ENCODE data around the gene TRMT2A.

TRMT2A gene

DNA sequence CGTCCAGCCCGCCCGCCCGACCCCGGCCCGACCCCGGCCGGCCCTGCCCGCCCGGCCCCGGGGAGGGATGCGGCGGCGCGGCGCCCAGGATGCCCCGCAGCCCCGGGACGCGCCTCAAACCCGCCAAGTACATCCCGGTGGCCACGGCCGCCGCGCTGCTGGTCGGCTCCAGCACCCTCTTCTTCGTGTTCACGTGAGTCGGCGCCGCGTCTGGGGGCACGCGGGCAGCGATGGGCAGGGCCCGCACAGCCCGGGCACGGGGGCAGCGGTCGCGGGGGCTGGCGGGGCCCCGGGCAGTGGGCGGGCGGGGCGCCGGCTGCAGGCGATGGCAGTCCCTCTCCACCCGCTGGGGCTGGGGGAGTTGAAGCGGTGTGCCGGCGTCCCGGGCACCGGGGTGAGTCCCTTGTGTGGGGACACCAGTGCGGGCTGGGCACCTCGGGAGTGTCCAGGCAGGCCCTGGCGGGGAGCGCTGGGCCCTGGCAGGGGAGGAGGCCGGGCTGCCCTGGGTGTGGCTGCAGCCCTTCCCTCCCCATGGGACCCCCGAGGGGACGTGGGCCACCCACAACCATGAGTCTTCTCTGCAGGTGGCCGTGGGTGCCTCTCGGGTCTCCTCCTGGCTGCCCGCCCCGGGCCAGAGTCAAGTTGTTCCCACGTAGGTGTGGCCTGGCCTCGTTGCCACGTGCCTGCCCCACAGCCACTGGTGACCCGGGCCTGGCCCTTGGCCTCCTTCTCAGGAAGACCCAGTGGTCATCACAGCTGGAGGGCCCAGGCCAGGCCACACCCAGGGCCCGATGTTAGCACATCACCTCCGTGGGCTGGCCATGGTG is 15.0 kb upstream of the TRMT2A start:
- TF ChIP-seq, protein P1, sequence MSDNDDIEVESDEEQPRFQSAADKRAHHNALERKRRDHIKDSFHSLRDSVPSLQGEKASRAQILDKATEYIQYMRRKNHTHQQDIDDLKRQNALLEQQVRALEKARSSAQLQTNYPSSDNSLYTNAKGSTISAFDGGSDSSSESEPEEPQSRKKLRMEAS (IDR thresholded peaks at IDR 0.05), result peak; percentile 89
- peak; percentile 60 for TF ChIP-seq USF1 (IDR thresholded peaks at IDR 0.05)
- no peak for TF ChIP-seq TEAD4 (IDR thresholded peaks at IDR 0.05)
- no peak for TF ChIP-seq ZBTB7A (IDR thresholded peaks at IDR 0.05; ENCODE audit: low read depth)
- TF ChIP-seq CEBPB (IDR thresholded peaks at IDR 0.05), result no peak
- no peak for TF ChIP-seq TCF12 (IDR thresholded peaks at IDR 0.05; ENCODE audit: low read depth)
- TF ChIP-seq YY1 (IDR thresholded peaks at IDR 0.05; ENCODE audit: low read depth), result no peak

DNA sequence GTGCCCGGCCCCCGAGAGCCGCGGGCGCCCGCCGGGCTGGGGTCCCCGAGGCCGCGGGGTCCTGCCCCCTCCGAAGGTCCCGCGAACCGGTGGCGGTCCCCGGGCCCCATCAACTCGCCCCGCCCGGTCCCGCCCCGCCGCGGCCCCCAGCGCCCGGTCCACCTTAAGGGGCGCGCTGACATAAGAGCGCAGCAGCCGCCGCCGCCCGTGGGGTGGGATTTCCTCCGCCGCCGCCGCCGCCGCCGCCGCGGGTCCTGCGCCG is 14.5 kb upstream of the TRMT2A start, which contains the start of gene ZDHHC8:
Gene ZDHHC8, plus strand, starts transcription at position 208 of the 262 bp plus-strand sequence. CDS start 144 bp downstream, outside the sequence.
- no peak for TF ChIP-seq NFIC (IDR thresholded peaks at IDR 0.05)
- no peak for TF ChIP-seq FOXM1 (IDR thresholded peaks at IDR 0.05; ENCODE audit: borderline replicate concordance, low read depth)
- TF ChIP-seq RAD21 (IDR thresholded peaks at IDR 0.05; ENCODE audit: low read depth), result no peak

DNA sequence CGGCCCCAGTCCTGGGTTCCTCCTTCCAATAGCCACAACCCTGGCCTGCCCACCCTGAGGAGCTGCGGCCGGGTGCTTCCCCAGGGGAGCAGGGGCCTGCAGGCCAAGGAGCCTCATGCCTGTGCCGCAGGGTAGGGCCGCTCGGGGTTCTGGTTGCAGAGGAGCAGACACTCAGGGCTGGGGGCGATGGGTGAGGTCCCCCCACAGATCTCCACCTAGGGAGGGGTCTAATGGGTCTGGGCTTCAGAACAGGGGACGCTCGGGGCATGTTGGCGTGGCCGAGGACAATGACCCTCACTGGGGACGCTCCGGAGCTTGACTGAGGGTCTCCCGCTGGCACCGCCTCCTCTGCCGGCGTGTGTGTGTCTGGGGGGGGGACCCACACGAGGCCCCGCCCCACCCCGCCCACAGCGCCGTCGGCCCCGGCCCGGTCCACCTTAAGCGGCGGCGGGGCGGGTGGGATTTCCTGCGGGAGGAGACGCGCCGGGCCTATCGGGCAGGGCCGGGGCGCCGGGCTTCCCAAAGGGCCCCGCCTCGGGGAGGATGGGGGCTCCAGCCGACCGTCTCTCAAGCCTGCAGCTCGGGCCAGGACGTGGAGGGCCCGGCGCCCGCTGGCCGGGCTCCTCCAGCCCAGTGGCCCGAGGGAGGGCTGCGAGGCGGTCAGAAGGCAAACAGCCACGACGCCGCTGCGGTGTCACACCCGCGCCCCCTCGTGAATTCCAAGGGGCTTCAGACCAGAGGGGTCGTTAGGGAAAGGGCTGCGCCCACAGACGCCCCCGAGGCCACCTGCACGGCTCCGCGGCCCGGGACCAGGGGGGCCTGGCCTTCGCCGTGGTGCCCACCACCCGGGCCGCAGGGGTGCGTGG is 13.9 kb upstream of the TRMT2A start:
- TF ChIP-seq ZBTB7A (IDR thresholded peaks at IDR 0.05; ENCODE audit: low read depth) (peak; percentile 72; the same call in 1 of the 2 replicates), EGR1 (IDR thresholded peaks at IDR 0.05) (no peak)

DNA sequence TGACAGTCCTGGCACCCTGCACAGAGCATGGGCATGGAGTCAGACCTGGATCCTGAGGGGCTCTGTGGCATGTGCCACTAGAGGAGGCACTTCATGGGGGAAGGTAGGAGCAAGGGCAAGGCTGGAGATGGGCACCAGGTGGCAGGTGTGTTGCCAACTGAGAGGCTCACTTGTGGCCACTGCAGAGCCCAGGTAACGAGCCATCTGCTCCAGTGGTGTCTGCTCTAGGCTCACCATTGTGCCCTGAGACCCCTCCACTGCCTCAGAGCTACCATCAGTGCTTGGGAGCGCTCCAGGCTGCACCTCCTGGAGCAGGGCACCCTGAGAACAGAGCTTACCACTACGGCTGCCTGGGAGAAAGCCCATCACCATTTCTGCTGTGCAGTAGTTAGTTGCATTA is 13.3 kb upstream of the TRMT2A start:
- TF ChIP-seq YY1 (IDR thresholded peaks at IDR 0.05; ENCODE audit: low read depth) (no peak), EP300 (IDR thresholded peaks at IDR 0.05; ENCODE audit: borderline replicate concordance) (no peak), EGR1 (IDR thresholded peaks at IDR 0.05) (no peak), CREB1 (IDR thresholded peaks at IDR 0.05; ENCODE audit: low read depth) (no peak), NFIC (IDR thresholded peaks at IDR 0.05) (no peak), CEBPB (IDR thresholded peaks at IDR 0.05) (no peak), FOXM1 (IDR thresholded peaks at IDR 0.05; ENCODE audit: borderline replicate concordance, low read depth) (no peak), TEAD4 (IDR thresholded peaks at IDR 0.05) (no peak), ZBTB7A (IDR thresholded peaks at IDR 0.05; ENCODE audit: low read depth) (no peak), TAF1 (IDR thresholded peaks at IDR 0.05; ENCODE audit: low read depth) (no peak), RAD21 (IDR thresholded peaks at IDR 0.05; ENCODE audit: low read depth) (no peak), TCF12 (IDR thresholded peaks at IDR 0.05; ENCODE audit: low read depth) (no peak), USF1 (IDR thresholded peaks at IDR 0.05) (no peak)
- TF ChIP-seq, protein P1 (IDR thresholded peaks at IDR 0.05), result no peak

GRCh38 chr22:20129747-20130014 is 12.7 kb upstream of the TRMT2A start:
- TF ChIP-seq YY1 (IDR thresholded peaks at IDR 0.05; ENCODE audit: low read depth) (peak; percentile 68), TAF1 (IDR thresholded peaks at IDR 0.05; ENCODE audit: low read depth) (no peak), ZBTB7A (IDR thresholded peaks at IDR 0.05; ENCODE audit: low read depth) (no peak)

DNA sequence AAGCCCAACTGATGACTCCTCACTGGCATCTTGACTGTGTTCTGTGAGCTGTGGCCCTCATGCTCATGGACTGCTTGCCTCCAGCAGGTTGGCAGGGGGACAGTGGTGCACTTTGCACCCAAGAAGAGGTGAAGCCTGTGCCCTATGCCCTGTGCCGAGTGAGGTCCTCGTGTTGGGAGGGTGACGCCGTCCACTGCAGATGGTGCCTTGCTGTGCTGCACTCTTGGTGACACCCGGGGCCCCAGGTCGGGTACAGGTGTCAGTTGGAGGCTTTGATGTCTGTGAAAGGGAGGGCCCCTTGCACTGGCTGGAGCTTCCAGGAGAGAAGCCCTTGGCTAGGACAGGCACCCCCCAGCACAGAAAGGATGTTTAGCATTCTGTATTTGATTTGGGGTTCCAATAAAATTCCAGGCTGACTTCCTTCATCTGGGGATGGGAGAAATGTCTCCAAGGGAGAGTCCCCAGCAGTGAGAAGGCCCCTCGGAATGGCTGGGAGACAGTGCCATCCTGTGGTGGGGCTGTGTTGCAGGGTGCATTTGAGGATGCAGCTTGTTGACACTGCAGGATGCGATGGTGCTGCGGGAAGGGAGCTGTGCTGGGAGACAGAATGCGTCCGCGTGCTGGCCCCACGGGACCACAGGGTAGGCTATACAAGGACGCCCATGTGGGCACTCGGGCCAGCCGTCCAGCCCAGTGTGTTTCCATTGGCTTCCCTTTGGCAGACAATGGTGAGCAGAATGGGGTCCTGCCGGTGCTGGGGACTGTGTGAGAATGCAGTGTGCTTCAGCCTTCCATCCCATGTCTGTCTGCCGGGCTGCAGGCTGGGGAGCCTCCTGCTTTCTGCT is 12.1 kb upstream of the TRMT2A start:
- no peak for TF ChIP-seq FOXM1 (IDR thresholded peaks at IDR 0.05; ENCODE audit: borderline replicate concordance, low read depth)
- no peak for TF ChIP-seq CREB1 (IDR thresholded peaks at IDR 0.05; ENCODE audit: low read depth)
- peak; percentile 50; the same call in 1 of the 2 replicates for TF ChIP-seq RAD21 (IDR thresholded peaks at IDR 0.05; ENCODE audit: low read depth)

- TF ChIP-seq FOXM1 (IDR thresholded peaks at IDR 0.05; ENCODE audit: borderline replicate concordance, low read depth) (no peak), CEBPB (IDR thresholded peaks at IDR 0.05) (no peak), EP300 (IDR thresholded peaks at IDR 0.05; ENCODE audit: borderline replicate concordance) (no peak), NFIC (IDR thresholded peaks at IDR 0.05) (no peak), YY1 (IDR thresholded peaks at IDR 0.05; ENCODE audit: low read depth) (no peak), ZBTB7A (IDR thresholded peaks at IDR 0.05; ENCODE audit: low read depth) (no peak), EGR1 (IDR thresholded peaks at IDR 0.05) (no peak), CREB1 (IDR thresholded peaks at IDR 0.05; ENCODE audit: low read depth) (no peak)
- TF ChIP-seq, protein P2, sequence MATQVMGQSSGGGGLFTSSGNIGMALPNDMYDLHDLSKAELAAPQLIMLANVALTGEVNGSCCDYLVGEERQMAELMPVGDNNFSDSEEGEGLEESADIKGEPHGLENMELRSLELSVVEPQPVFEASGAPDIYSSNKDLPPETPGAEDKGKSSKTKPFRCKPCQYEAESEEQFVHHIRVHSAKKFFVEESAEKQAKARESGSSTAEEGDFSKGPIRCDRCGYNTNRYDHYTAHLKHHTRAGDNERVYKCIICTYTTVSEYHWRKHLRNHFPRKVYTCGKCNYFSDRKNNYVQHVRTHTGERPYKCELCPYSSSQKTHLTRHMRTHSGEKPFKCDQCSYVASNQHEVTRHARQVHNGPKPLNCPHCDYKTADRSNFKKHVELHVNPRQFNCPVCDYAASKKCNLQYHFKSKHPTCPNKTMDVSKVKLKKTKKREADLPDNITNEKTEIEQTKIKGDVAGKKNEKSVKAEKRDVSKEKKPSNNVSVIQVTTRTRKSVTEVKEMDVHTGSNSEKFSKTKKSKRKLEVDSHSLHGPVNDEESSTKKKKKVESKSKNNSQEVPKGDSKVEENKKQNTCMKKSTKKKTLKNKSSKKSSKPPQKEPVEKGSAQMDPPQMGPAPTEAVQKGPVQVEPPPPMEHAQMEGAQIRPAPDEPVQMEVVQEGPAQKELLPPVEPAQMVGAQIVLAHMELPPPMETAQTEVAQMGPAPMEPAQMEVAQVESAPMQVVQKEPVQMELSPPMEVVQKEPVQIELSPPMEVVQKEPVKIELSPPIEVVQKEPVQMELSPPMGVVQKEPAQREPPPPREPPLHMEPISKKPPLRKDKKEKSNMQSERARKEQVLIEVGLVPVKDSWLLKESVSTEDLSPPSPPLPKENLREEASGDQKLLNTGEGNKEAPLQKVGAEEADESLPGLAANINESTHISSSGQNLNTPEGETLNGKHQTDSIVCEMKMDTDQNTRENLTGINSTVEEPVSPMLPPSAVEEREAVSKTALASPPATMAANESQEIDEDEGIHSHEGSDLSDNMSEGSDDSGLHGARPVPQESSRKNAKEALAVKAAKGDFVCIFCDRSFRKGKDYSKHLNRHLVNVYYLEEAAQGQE (IDR thresholded peaks at IDR 0.05; ENCODE audit: low read depth), result no peak
- TF ChIP-seq, protein P1 (IDR thresholded peaks at IDR 0.05), result no peak
Observed at GRCh38 chr22:20128619-20128901, 11.5 kb upstream of the TRMT2A start.

All from Ishikawa (cell line).